ENCODE measurements around the gene FRZB. TPM values are rescaled to one million over a fixed set of nuclear protein-coding genes. Genes with fewer than 3 reads are reported as not detected.
"Not testable (repeated sequence)": the region's sequence is repeated elsewhere in the genome, so short reads cannot be mapped to it uniquely, and the experiment has no call there.

Gene FRZB
- total RNA-seq, 2 donors from 2014 or later: 140 to 203 TPM

GRCh38 chr2:182883451-182883850 is 17.0 kb upstream of the FRZB start:
- no peaks in the 10 kb centered on the region for H3K27me3 ChIP-seq (replicated peaks; ENCODE audit: insufficient read depth)
- TF ChIP-seq CTCF (IDR thresholded peaks at IDR 0.05): no peak
- ATAC-seq (ENCODE audit: insufficient number of reproducible peaks, low FRiP score, low read depth): no peak
- peak overlapping the region; percentile 20 for H3K4me3 ChIP-seq
- no peaks in the 10 kb centered on the region for H3K9me3 ChIP-seq
- H3K36me3 ChIP-seq: no peaks in the 10 kb centered on the region
- DNase-seq (ENCODE audit: low spot score): no peak
- H3K27ac ChIP-seq: peak overlapping the region; percentile 46 to 83
- H3K4me1 ChIP-seq (ENCODE audit: control insufficient read depth in 1 of 2, low read depth in 2 of 2): peaks cover 31 to 49% of the 10 kb centered on the region in 2 donors

- not testable (repeated sequence) for H3K36me3 ChIP-seq; H3K27ac ChIP-seq; H3K27me3 ChIP-seq (replicated peaks; ENCODE audit: insufficient read depth); H3K9me3 ChIP-seq; H3K4me3 ChIP-seq; DNase-seq (ENCODE audit: low spot score); ATAC-seq (ENCODE audit: insufficient number of reproducible peaks, low FRiP score, low read depth)
- peaks cover 16 to 24% of the 10 kb centered on the region in 2 donors for H3K4me1 ChIP-seq (ENCODE audit: control insufficient read depth in 1 of 2, low read depth in 2 of 2)
These were observed 13.7 kb upstream of the FRZB start for GRCh38 chr2:182880100-182880499.

DNA sequence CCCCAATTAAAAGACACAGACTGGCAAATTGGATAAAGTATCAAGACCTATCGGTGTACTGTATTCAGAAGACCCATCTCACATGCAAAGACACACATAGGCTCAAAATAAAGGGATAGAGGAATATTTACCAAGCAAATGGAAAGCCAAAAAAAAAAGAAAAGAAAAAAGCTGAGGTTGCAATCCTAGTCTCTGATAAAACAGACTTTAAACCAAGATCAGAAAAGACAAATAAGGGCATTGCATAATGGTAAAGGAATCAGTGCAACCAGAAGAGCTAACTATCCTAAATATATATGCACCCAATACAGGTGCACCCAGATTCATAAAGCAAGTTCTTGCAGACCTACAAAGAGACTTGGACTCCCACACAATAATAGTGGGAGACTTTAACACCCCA is 10.2 kb upstream of the FRZB start:
- not testable (repeated sequence) for H3K4me3 ChIP-seq; H3K36me3 ChIP-seq; H3K4me1 ChIP-seq (ENCODE audit: control insufficient read depth in 1 of 2, low read depth in 2 of 2); H3K9me3 ChIP-seq; H3K27me3 ChIP-seq (replicated peaks; ENCODE audit: insufficient read depth); ATAC-seq (ENCODE audit: insufficient number of reproducible peaks, low FRiP score, low read depth); DNase-seq (ENCODE audit: low spot score); H3K27ac ChIP-seq

DNA sequence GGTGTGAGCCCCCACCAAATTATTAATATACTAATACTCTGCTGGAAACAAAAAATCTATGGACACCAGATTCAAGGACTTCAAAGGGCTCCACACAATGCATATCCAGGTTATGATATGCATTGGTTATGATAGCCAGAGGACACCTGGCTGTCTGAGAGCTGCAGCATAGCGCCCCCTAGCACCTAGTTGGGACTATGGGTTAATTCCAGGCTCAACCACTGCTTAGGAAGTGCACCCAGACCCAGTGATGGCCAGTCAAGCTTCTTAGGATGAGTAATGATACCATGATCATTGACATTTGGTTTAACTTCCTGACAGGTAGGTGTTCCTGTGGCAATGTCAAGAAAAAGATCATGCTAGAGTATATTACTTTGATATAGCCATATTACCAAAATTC is 3.8 kb upstream of the FRZB start:
- DNase-seq (ENCODE audit: low spot score): no peak
- no peaks in the 10 kb centered on the region for H3K27me3 ChIP-seq (replicated peaks; ENCODE audit: insufficient read depth)
- peaks cover 6 to 16% of the 10 kb centered on the region in 2 donors for H3K4me1 ChIP-seq (ENCODE audit: control insufficient read depth in 1 of 2, low read depth in 2 of 2)
- H3K36me3 ChIP-seq: no peaks in the 10 kb centered on the region
- no peak for TF ChIP-seq CTCF (IDR thresholded peaks at IDR 0.05)
- no peak overlapping the region for H3K4me3 ChIP-seq
- ATAC-seq (ENCODE audit: insufficient number of reproducible peaks, low FRiP score, low read depth): no peak
- no peak overlapping the region for H3K27ac ChIP-seq
- H3K9me3 ChIP-seq: no peaks in the 10 kb centered on the region

- Histone ChIP-seq H3K4me3 (no peak overlapping the region), H3K4me1 (ENCODE audit: control insufficient read depth in 1 of 2, low read depth in 2 of 2) (peaks cover 6 to 26% of the 10 kb centered on the region in 2 donors), H3K27ac (peak overlapping the region in 1 of 2 donors; percentile 83), H3K9me3 (no peaks in the 10 kb centered on the region), H3K27me3 (replicated peaks; ENCODE audit: insufficient read depth) (no peaks in the 10 kb centered on the region), H3K36me3 (no peaks in the 10 kb centered on the region)
- DNase-seq (ENCODE audit: low spot score) (no peak), ATAC-seq (ENCODE audit: insufficient number of reproducible peaks, low FRiP score, low read depth) (no peak)
- TF ChIP-seq CTCF (IDR thresholded peaks at IDR 0.05): no peak
These were observed 1.8 kb upstream of the FRZB start for GRCh38 chr2:182868054-182868796.

GRCh38 chr2:182867426-182868053 is 1.1 kb upstream of the FRZB start:
- ATAC-seq (ENCODE audit: insufficient number of reproducible peaks, low FRiP score, low read depth) (no peak), DNase-seq (ENCODE audit: low spot score) (no peak)
- no peak for TF ChIP-seq CTCF (IDR thresholded peaks at IDR 0.05)
- Histone ChIP-seq H3K9me3 (no peaks in the 10 kb centered on the region), H3K4me1 (ENCODE audit: control insufficient read depth in 1 of 2, low read depth in 2 of 2) (peaks cover 11 to 33% of the 10 kb centered on the region in 2 donors), H3K4me3 (peak overlapping the region; percentile 79), H3K27ac (peak overlapping the region; percentile 83 to 92), H3K27me3 (replicated peaks; ENCODE audit: insufficient read depth) (no peaks in the 10 kb centered on the region), H3K36me3 (no peaks in the 10 kb centered on the region)
